Activated CD4-positive, alpha-beta T cell treated with anti-CD3 and anti-CD28 coated beads for 24 hours (primary cell): ENCODE data around the gene SYCP3.

Source experiments
- DNase-seq, 2 donors: peaks; one replicate each; pipeline ENCODE4 v3.0.0-alpha.2; 2020; ENCODE audit warnings: low read depth in 2 of 2

The SYCP3 gene

DNA sequence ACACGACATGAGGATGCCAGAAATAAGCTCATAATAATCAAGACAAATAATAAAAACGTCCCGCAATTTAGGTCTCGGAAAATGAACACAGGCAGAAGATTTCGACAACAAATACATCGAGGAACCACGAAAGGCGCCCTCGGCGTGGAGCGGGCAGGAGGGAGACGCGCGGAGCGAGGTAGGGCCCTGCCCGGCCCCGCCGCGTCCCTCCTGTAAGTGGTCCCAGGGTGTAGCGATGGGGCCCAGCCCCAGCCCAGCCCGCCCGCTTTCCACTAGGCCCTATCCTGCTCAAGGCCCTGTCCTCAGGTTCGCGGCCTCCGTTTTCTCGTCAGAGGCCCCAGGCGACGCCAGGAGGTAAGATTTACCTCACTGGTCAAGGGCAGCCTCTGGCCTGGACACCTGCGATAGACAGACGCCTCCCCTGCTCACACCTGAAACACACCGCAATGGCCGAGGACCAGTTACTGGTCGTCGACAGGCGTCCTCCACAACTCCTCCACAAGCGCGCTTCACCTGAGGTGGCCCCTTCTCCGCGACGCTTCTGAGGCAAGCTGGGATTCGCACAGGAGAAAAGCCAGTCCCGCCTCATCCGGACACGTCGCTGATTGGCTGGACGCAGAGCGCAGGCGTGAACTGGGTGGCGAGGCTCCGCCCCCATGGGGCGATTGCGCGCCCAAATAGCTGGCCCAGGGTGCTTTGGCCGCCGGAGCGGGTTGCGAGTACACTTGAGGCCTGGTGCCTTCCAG, at the start of gene SYCP3:
Gene SYCP3 (minus strand): TSS at position 543 of the 746 bp plus-strand sequence. CDS start 1,527 bp downstream, outside the sequence.
- DNase-seq, result no peak

DNA sequence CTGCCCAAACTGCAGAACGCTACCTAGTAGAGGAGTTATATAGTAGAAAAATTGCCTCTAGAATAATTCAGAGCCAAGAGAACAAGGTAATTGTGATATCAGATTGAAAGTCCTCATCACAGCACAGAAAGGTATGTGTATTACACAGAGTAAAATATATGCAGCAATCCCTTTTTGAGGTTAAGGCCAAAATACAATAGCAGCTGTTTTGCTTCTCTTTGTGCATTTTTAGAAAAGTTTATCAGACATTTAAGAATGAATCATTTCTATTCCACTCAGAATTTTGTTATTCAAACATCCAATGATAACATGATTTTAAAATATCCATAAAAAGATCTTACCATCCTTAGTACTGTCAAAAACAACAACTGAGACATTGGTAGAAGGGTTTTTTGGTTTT, 46.4 kb upstream of the SYCP3 start:
- DNase-seq, result no peak

DNA sequence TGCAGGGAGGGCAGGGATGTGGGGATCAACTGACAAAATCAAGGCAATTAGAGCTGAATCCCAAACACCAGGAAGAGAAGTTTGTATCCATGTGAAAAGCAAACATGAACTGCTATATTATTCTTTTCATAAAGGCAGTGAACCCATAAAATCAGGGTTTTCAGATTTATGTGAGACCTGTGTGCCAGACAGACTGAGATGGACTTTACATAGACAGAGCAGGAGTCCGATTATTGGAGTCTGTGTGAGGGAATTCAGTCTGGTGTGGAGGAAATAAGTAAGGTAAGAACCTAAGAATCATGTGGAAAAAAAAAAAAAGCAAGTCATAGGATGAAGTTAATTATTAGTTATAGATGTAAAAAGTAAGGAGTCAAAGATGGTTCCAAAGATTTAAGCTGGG, 45.1 kb upstream of the SYCP3 start:
- DNase-seq, result no peak

DNA sequence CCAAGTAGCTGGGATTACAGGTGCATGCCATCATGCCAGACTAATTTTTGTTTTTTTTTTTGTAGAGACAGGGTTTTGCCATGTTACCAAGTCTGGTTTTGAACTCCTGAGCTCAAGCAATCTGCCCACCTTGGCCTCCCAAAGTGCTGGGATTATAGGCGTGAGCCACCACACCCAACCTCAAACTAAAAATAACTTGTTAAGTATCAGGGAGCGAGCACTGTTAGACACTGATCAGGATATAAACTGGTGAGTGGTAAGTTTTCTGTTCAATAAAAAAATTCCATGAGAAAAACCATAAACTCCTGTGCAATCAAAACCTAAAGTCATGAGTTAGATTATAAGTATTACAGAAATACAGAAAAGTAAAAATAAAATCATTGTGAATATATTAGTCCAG, 44.6 kb upstream of the SYCP3 start:
- no peak for DNase-seq

DNA sequence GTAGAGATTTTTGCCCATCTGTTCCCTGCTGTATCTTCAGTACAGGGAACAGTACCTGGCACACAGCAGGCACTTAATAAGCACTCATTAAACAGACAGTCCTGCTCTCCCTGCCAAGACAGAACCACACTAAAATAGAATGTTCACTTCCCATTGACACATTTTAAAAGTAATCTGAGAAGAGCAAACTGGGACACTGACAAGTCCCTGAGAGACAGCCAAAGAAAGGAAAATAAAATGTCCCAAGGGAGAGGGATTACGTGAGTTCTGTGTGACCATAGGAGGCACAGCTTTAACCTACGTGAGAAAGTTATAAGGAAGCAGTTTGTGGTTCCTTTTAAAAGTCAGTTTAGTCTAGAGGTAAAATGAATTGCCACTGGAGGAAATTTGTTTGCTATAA, 43.9 kb upstream of the SYCP3 start:
- DNase-seq, result no peak

DNA sequence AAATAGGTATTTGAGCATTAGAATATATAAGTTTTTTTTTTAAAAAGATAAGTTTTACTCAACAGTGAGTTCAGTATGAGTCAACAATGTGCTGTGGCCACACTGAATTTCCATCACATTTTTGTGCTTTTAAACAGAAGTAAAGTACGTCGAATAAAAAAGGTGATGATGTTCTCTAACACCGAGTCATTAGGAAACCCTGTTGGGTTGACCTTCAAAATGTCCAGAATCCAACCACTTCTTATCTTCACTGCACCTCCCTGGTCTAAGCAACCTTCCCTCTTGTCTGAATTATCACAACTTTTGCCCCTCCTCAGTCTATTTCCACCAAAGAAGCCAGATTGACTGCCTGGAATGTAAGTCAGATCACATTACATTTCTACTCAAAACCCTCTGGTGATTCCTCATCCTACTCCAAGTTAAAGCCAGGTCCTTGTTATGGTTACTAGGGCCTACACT, 43.0 kb upstream of the SYCP3 start:
- no peak for DNase-seq

DNA sequence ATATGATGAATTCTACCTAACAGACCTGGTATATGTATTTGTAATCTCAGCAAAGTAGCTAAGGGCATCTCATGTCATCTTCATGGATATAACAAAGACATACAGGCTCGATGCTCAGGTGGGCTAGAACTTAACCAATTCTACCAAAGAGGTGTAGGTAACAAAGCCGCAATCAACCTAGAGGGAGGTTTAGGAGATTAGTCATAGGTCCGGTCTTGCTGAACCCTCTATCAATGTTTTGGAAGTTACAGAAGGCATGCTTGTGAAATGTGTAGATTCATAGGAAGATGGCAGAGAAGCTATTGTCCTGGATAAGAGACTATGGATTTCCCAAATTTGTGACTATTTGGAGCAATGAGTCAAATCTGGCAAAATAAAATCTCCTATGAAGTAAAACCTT, 42.6 kb upstream of the SYCP3 start:
- DNase-seq, result no peak

DNA sequence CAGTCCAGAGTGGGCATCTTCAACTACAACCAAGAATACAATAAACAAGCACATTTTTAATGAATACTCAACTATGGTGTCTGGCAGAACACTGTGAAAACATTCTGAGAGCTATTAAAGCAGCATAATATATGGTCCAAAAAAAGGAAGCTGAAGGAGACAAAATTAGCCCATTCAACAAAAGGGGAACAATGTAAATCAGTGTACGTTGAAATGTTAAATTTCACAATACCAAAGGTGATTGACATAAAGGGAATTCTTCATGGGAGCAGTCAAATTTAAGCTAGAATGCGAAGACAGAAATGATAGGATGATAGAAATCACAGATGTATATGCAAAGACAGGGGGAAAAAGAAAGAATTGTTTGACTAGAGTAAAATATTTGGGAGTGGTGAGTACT, 41.3 kb upstream of the SYCP3 start:
- DNase-seq, result no peak

DNA sequence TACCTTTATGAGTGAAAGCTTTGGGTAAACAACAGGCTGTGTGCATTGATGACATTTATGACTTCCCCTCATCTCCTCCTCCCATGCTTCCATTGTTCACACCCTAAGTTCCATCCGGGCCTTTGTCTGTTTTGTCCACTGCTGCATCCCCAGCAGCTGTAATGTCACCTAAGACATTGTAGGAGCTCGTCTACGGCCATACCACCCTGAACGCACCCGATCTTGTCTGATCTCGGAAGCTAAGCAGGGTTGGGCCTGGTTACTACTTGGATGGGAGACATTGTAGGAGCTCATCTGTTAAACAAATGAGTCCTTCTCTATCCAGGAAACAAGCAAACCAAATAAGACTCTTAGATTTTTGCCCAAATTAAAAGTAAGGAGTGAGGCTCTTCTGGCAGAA, 40.4 kb upstream of the SYCP3 start:
- DNase-seq, result no peak

DNA sequence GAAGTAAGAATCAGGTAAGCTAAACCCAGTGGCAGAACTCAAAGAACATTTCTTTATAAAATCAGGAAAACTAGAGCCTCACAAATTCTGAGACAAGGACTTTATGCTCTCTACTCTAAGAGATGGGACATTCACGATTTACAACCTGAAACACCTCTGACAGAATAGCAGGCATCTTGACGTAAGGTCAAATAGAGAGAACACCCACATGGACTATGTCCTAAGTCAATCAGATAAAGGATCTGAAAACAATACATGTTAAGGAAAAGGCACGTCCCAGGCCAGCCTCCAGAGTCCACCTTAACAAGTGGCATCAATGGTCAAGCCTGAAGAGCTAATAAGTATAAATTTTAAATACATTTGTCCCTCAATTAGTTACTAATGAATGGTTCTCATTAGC, 39.9 kb upstream of the SYCP3 start:
- no peak for DNase-seq

DNA sequence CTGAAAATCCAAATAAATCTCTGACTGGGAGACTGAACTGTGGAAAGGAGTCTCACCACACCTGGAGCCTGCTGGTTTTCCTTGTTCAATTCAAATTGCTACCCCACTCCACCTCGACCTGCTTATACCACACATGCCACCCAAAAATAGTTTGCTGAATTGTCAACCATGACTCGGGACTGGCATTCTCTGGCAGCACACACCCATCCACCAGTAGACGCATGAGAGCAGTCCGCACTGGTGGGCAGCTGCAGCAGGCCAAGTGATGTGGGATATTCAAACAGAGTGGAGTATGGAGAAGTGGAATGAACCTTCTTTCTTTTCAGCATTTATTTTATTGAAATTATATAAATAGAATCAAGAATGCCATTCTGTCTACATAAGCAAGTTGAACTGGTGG, 38.7 kb upstream of the SYCP3 start:
- no peak for DNase-seq

DNA sequence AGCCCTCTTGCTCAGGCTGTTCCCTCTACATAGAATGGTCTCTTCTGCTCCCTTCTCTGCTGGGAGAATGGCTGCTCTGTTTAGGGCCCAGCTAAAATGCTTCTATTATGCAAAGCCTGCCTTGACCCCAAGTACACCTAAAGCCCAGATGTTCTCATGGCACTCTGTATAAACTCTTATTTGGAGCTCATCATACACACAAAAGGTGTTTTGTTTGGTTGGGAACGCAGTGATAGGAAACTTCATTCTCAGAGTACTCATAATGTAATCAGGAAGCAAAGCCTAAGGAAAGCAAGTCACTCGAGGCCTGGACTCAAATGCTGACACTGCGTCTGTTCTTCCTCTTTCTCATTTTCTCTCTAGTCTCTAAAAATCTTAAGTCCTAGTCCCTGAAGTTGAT, 38.2 kb upstream of the SYCP3 start:
- no peak for DNase-seq

DNA sequence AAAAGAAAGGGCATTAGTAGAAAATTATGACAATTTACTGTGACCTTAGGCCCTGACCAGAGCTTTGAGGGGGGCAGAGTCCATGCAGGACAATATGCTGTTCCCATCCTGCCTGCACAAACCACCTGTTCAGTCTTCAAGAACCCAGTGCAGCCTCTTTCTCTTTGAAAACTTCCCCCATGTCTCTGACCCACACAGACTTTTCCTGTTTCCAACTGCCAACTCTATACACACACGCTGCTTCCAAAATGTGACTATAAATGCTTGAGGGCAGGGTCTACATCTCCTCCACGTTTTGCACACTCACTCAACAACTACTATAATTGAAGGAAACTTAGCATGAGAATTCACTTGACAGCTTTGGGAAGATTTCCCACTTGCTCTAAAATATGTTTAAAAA, 36.6 kb upstream of the SYCP3 start:
- DNase-seq, result no peak

DNA sequence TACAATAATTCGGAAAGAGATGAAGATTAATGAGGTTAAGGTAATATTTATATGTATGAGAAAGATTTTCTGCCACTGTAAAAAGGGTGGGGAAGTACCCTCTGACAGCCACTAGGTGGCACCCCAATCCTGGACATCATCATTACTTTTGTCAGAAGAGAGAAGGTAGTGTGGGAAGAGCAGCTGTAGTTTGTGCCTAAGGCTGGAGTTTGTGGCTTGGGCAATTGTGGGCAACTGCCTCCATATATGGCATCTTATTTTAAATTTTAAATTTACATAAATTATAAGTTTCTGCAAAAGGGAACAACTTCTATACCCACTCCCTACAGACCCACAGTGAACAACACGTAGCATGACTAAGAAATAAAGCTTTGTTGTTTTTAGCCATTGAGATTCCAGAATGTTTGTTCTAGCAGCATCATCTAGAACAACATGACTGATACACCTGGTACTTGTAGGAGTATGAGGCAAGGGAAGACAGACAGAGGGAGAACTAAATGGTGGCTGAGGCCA, 34.4 kb upstream of the SYCP3 start:
- peak; percentile 46 to 48 for DNase-seq

DNA sequence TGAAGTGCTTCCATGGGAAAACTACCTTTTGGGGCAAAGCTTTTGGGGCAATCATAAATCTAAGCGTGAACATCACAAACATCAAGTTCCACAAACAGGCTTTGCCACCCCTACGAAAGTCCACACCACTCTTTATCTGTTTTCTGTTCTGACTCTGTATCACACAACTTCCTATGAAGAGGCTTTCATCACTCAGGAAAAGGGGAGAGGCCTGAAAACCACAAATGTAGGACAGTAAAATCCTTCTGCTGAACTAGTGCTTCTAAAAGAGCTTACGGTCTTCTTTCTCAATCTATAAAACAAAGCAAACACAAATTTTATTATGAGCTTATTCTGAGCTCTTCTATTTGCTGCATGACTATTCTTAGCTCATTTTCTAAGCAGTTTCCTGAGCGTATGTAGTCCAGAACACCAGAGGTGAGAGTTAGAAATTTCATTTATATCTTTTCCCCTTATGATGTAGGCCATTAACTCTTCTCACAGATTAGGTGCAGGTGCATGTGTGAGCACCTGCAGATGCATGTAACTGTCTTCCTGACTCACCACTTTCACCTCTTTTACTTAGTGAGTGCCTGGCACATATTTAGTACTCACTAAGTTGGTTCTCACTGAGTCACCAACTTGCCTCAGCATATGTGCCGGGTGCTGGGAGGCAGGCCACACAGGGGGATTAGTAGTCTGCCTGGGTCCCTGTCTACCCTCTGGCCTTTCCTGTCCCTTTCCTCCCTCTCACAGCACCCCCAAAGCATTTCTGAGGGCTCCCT, 32.9 kb upstream of the SYCP3 start:
- no peak for DNase-seq

DNA sequence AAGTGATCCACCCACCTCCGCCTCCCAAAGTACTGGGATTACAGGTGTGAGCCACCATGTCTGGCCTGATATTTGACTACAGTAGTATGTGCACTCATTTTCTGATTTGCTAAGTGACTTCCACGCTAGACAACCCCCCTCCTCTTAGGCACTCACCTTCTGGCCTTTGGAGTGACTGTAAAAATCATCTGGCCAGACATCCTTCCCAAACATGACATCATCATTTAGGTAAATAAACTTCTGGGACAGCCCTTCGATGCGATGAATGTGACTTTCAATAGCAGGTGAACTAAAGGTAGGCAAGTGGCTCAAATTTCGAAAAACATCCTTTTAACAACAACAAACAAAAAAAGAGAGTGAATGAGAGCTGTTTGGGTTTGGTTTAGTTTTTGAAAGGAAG, 30.6 kb upstream of the SYCP3 start:
- no peak for DNase-seq

DNA sequence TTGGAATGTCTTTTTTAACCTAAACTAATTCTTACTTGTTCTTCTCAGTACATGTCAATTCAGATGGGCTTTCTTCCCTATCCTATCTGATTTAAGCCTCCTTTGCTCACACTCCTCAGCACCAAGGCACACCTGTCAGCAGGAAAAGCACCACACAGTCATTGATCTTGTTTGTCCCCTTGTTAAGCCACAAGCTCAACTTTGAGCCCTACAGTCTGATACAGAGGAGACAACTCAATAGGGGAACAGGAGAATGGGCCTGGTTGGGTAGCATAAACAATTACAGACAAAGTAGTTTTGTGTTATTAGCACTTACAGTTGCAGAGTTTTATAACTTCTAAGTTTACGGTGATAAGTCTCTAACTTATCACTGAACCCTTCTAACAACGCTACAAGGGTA, 29.5 kb upstream of the SYCP3 start:
- no peak for DNase-seq

DNA sequence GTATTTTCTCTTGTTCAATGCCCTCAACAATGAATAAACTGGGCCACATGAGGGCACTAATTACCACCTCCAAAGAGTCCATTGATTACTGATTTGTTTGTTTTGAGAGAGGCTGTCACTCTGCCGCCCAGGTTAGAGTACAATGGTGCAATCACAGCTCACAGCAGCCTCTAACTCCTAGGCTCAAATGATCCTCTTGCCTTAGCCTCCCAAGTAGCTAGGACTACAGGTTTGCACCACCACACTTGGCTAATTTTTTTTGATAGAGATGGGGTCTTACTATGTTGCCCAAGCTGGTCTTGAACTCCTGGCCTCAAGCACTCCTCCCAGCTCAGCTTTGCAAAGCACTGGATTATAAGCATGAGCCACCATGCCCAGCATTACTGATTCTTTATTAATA, 28.3 kb upstream of the SYCP3 start:
- DNase-seq, result no peak

DNA sequence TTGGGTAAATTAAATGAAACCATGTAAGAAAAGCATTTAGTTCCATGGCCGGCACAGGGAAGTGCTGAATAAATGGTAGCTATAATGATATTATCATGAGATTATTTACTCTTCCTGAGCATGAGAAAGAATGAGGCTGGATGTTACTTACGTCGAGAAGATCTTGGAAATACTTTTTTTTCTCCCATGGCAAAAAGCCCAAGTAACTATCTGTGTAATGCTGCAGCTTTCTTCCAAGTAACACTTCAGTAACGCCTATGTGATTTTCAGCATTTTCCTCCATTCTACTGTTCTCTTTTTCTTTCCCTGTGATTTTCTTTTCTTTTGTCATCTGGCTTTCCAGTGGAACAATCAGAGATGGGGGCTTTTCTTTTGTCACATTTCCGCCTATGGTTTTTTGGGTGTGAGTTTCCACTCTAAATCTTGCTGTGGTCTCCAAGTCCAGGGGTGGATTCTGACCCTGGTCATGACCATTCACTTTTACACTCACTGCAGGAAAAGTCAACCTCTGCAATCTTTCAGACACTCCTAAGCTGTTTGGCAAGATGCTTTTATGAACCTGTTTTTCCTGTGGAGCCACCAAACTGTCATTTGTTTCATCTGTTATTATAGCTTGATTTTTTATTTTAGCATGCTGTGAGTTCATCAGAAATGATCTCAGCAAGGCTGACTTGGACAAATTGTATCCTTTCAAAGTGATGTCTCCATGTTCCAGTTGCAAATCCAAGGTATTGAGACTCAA, 25.0 kb upstream of the SYCP3 start:
- no peak for DNase-seq

DNA sequence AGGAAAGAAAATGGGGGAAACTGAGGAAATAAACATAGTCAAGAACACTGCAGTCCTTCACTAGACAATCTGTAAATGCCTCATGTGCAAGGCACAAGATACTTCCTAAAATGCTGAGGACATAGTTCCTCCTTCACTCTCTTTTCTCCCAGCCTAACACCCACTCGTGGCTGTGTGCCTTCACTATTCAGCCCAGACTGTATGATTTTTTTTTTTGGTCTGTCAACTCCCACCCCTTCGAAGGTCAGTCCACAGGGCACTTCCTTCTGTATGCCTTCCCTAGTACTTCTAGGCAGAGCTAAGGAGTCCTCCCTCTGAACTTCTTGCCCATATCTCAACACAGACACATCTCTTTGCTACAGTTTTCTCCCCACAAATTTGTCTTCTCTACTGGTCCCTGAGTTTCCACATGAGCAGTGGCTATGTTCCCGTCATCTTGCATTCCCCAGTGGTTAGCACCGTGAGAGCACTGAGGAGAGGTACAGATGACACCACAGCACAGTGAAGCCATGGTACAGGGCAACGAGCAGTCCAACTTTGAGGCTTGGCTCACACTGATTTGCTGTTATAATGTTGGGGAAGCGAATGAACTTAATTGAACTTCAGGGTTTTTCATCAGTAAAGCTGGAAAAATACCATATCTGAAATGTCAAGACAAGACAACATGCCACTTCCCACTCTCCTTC, 24.1 kb upstream of the SYCP3 start:
- no peak for DNase-seq

DNA sequence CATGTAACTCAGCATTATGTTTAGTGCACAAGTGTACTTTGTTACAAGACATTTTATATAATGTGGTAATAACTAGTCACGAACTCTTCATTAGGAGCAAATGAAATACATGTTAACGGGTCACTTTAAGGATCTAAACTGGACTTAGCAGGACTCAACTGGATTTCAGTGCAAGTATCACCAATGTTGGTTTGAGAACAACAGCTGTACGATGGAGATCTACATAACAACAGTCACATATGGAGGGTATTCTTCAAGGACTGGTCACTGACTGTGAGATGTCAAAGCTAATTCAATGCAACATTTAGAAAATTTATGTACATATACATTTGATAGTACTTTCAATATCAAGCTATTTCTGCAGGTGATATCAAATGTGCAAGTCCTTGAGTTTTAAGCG, 22.5 kb upstream of the SYCP3 start:
- DNase-seq, result no peak

DNA sequence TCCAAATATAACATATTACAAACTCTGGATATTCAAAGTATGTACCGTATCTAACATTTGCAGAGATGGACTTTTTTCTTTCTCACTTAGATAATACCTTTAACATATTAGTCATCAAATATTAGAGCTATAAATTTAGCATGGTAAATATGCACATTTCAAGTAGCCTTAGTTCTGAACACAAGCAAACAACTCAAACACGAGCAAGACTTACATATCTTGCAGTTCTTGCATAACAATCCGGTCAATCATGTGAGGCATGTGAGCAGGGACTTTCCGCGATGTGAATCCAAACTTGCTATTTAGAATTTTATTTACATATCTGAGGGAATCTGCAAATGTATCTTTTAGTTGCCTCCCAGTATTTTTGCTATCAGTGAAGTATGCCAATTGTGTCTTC, 22.1 kb upstream of the SYCP3 start:
- DNase-seq, result no peak
